Mesothelial cell of epicardium (in vitro differentiated cells): ENCODE data around the gene DYNLL2. TPM values are rescaled to one million over a fixed set of nuclear protein-coding genes. Genes with fewer than 3 reads are reported as not detected.

Experiments used
- DNase-seq, 2 experiments: peaks; one replicate each; pipeline ENCODE4 v3.0.0; 2021; ENCODE audit warnings: low spot score in 2 of 2; ENCODE audit not compliant: unreplicated experiment in 2 of 2
- H3K27ac Mint-ChIP-seq: 2 replicates; pipeline ENCODE4 v1.8.0; 2021; ENCODE audit warnings: mixed read lengths
- H3K27me3 Mint-ChIP-seq: 2 replicates; pipeline ENCODE4 v1.8.0; 2021; ENCODE audit warnings: low read depth, mixed read lengths
- H3K36me3 Mint-ChIP-seq: 2 replicates; pipeline ENCODE4 v1.8.0; 2021; ENCODE audit warnings: mixed read lengths
- H3K4me1 Mint-ChIP-seq: 2 replicates; pipeline ENCODE4 v1.8.0; 2021; ENCODE audit warnings: mixed read lengths
- H3K4me3 Mint-ChIP-seq: 2 replicates; pipeline ENCODE4 v1.8.0; 2021; ENCODE audit warnings: mild to moderate bottlenecking, moderate library complexity, mixed read lengths
- H3K9me3 Mint-ChIP-seq: 2 replicates; pipeline ENCODE4 v1.8.0; 2021; ENCODE audit warnings: mixed read lengths
- CTCF ChIP-seq: fragments of 200-600 bp; sonication (generic); IDR thresholded peaks from one replicate; pipeline ENCODE4 v1.5.0; 2021; ENCODE audit warnings: antibody characterized with exemption; ENCODE audit not compliant: unreplicated experiment
- total RNA-seq: library from RNA; stranded (reverse); gene quantifications from 3 replicates; pipeline ENCODE4 v1.2.1, GENCODE V29; 2021

The DYNLL2 gene
- total RNA-seq, 1 donor from 2014 or later, result 43.5 TPM

- Mint-ChIP-seq H3K4me1 (no peaks in the 10 kb centered on the region), H3K9me3 (peaks cover 33% of the 10 kb centered on the region)
These were observed 61.6 kb downstream of the DYNLL2 start for GRCh38 chr17:58144801-58145200.

More at GRCh38 chr17:58144801-58145200, 61.6 kb downstream of the DYNLL2 start:
- Mint-ChIP-seq H3K27ac (no peak overlapping the region), H3K36me3 (no peaks in the 10 kb centered on the region), H3K4me3 (no peak overlapping the region), H3K27me3 (peaks cover 48% of the 10 kb centered on the region)
- no peak for TF ChIP-seq CTCF
- DNase-seq, result no peak

Other genes starting within 250 kb of the DYNLL2 start
- gene MRPS23, start 233.4 kb upstream of the DYNLL2 start, total RNA-seq, result 39.9 to 44.5 TPM (median 42.1 TPM) in 3 replicates
- gene CUEDC1, start 128.0 kb upstream of the DYNLL2 start, total RNA-seq, result 37.0 to 38.7 TPM (median 37.8 TPM) in 3 replicates
- 80.6 to 84.9 TPM (median 82.5 TPM) in 3 replicates for gene VEZF1, start 95.2 kb upstream of the DYNLL2 start, total RNA-seq
- 258 to 267 TPM (median 264 TPM) in 3 replicates for gene SRSF1, start 76.2 kb upstream of the DYNLL2 start, total RNA-seq
- not detected in 3 replicates for gene OR4D1, start 65.0 kb downstream of the DYNLL2 start, total RNA-seq
- gene OR4D2, start 83.6 kb downstream of the DYNLL2 start, total RNA-seq, result not detected in 3 replicates
- not detected in 3 replicates for gene EPX, start 109.3 kb downstream of the DYNLL2 start, total RNA-seq
- gene MKS1, start 135.8 kb downstream of the DYNLL2 start, total RNA-seq, result 31.5 to 35.8 TPM (median 32.9 TPM) in 3 replicates
- 0.16 to 0.29 TPM (median 0.27 TPM) in 3 replicates for gene LPO, start 155.2 kb downstream of the DYNLL2 start, total RNA-seq
- not detected in 3 replicates for gene MPO, start 197.5 kb downstream of the DYNLL2 start, total RNA-seq
- 87.2 to 88.8 TPM (median 88.4 TPM) in 3 replicates for gene TSPOAP1, start 245.4 kb downstream of the DYNLL2 start, total RNA-seq